Thymus (tissue), 14 donors: ENCODE measurements around the gene RELB. TPM values are rescaled to one million over a fixed set of nuclear protein-coding genes. Genes with fewer than 3 reads are reported as not detected.
A peak's percentile ranks its signal among the peaks of the same experiment; 100 is the strongest.

ENCODE experiments used
- DNase-seq, 9 donors: peaks; one replicate each; pipeline ENCODE4 v3.0.0-alpha.2; 2013; ENCODE audit warnings: low spot score in 9 of 9, low read depth in 6 of 9, missing footprints in 1 of 9
- H3K27ac ChIP-seq, 2 donors: one replicate each; pipeline ENCODE4 v1.5.1; 2013; ENCODE audit warnings: control low read depth in 1 of 2, low read depth in 1 of 2, low read length in 1 of 2, mild to moderate bottlenecking in 1 of 2, moderate library complexity in 1 of 2
- H3K27me3 ChIP-seq, 2 donors: one replicate each; pipeline ENCODE4 v1.5.1; 2013; ENCODE audit warnings: low read length in 1 of 2; ENCODE audit not compliant: control insufficient read depth in 2 of 2, insufficient read depth in 1 of 2
- H3K36me3 ChIP-seq, 2 donors: one replicate each; pipeline ENCODE4 v1.5.1; 2013; ENCODE audit warnings: low read length in 1 of 2, mild to moderate bottlenecking in 1 of 2, moderate library complexity in 1 of 2; ENCODE audit not compliant: control insufficient read depth in 2 of 2, insufficient read depth in 2 of 2
- H3K4me1 ChIP-seq, 2 donors: one replicate each; pipeline ENCODE4 v1.5.1; 2013; ENCODE audit warnings: low read length in 2 of 2; ENCODE audit not compliant: control insufficient read depth in 2 of 2, insufficient read depth in 2 of 2
- H3K4me3 ChIP-seq, 2 donors: one replicate each; pipeline ENCODE4 v1.5.1; 2013; ENCODE audit warnings: low read length in 2 of 2, control low read depth in 1 of 2, mild to moderate bottlenecking in 1 of 2
- H3K9me3 ChIP-seq, 2 donors: one replicate each; pipeline ENCODE4 v1.5.1; 2013; ENCODE audit warnings: low read length in 1 of 2, mild to moderate bottlenecking in 1 of 2; ENCODE audit not compliant: control insufficient read depth in 2 of 2, insufficient read depth in 1 of 2
- WGBS: extraction: QIAGEN DNeasy Blood & Tissue Kit; methylation state at CpG from one replicate; pipeline ENCODE4 v1.1.7; 2013; 5-methylcytosine and 5-hydroxymethylcytosine counted together
- long read RNA-seq, 10 donors: transcript quantifications; one replicate each; lab custom pipeline, GENCODE V29; 2026
- polyA plus RNA-seq: library from polyadenylated mRNA; stranded (reverse); fragments of 200-250 nt; gene quantifications from one replicate; pipeline ENCODE4 v1.2.3, GENCODE V29; 2013
- total RNA-seq: library from RNA; stranded (reverse); fragments of 120-200 nt; gene quantifications from one replicate; pipeline ENCODE4 v1.2.4, GENCODE V29; 2013
- donor health status: healthy.

The RELB gene, protein sequence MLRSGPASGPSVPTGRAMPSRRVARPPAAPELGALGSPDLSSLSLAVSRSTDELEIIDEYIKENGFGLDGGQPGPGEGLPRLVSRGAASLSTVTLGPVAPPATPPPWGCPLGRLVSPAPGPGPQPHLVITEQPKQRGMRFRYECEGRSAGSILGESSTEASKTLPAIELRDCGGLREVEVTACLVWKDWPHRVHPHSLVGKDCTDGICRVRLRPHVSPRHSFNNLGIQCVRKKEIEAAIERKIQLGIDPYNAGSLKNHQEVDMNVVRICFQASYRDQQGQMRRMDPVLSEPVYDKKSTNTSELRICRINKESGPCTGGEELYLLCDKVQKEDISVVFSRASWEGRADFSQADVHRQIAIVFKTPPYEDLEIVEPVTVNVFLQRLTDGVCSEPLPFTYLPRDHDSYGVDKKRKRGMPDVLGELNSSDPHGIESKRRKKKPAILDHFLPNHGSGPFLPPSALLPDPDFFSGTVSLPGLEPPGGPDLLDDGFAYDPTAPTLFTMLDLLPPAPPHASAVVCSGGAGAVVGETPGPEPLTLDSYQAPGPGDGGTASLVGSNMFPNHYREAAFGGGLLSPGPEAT
- total RNA-seq (16.9 TPM), polyA plus RNA-seq (24.1 TPM)
- long read RNA-seq, donor 1: 0 reads
- long read RNA-seq, donor 2, transcript RELB-202 (11 exons, 2,219 nt): major isoform, 8 of 20 reads
- long read RNA-seq, donor 2, partial matches to known transcripts: 0 of 20 reads
- long read RNA-seq, donor 2, other reads (novel, unspliced or antisense): 12 of 20 reads
- long read RNA-seq, donor 3, partial matches to known transcripts: 0 of 8 reads
- long read RNA-seq, donor 3, other reads (novel, unspliced or antisense): 6 of 8 reads
- long read RNA-seq, donor 4, partial matches to known transcripts: 5 of 8 reads
- long read RNA-seq, donor 4, other reads (novel, unspliced or antisense): 0 of 8 reads
- long read RNA-seq, donor 5, partial matches to known transcripts: 0 of 16 reads
- long read RNA-seq, donor 5, other reads (novel, unspliced or antisense): 16 of 16 reads
- long read RNA-seq, donor 6, partial matches to known transcripts: 0 of 4 reads
- long read RNA-seq, donor 6, other reads (novel, unspliced or antisense): 0 of 4 reads
- long read RNA-seq, donor 7, partial matches to known transcripts: 0 of 2 reads
- long read RNA-seq, donor 7, other reads (novel, unspliced or antisense): 0 of 2 reads
- long read RNA-seq, donor 8, partial matches to known transcripts: 0 of 2 reads
- long read RNA-seq, donor 8, other reads (novel, unspliced or antisense): 0 of 2 reads
- long read RNA-seq, donor 9, partial matches to known transcripts: 0 of 1 reads
- long read RNA-seq, donor 9, other reads (novel, unspliced or antisense): 0 of 1 reads
- long read RNA-seq, donor 10, partial matches to known transcripts: 0 of 5 reads
- long read RNA-seq, donor 10, other reads (novel, unspliced or antisense): 5 of 5 reads

DNA sequence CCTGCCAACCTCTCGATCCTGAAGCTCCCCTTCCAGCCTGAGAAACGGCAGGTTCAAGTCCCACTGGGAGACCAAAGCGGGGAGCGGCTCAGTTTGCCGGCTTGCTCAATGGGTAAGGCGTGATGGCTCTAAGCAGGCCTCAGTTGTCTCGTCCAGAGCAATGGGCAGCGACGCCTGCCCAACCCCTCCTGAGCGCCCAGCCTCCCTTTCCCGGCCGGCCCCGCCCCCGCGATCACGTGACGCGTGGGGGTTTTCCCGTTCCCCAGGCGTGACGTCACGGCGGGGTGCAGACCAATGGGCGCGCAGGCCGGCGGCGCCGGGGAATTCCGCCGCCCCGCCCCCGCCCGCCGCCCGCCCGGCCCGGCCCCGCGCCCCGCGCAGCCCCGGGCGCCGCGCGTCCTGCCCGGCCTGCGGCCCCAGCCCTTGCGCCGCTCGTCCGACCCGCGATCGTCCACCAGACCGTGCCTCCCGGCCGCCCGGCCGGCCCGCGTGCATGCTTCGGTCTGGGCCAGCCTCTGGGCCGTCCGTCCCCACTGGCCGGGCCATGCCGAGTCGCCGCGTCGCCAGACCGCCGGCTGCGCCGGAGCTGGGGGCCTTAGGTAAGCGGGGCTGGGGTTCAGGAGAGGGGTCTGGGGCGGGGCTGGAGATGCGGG, at the start of gene RELB:
RELB (plus strand) TSS at position 378 of the 653 bp plus-strand sequence; CDS start at position 494, 116 bp downstream.
- Histone ChIP-seq H3K36me3 (peaks cover 0 to 6% of the 10 kb centered on the region in 2 donors), H3K4me1 (peaks cover 7 to 15% of the 10 kb centered on the region in 2 donors), H3K9me3 (no peaks in the 10 kb centered on the region), H3K27me3 (peaks cover 0 to 4% of the 10 kb centered on the region in 2 donors), H3K4me3 (peak within 1 kb of the TSS; percentile 53 to 87), H3K27ac (peak within 1 kb of the TSS; percentile 95 to 96)
- peak in 8 of 9 donors; percentile 44 to 85 (median 76) for DNase-seq
- WGBS: 3% methylated on average over 75 of the region's 79 CpGs

- H3K27me3 ChIP-seq: no peaks in the 10 kb centered on the region
- H3K27ac ChIP-seq: peak overlapping the region; percentile 88 to 97
- WGBS: 34% methylated on average over 13 of the region's 13 CpGs
- H3K4me3 ChIP-seq: peak overlapping the region; percentile 96 to 99
- peaks cover 10 to 18% of the 10 kb centered on the region in 2 donors for H3K4me1 ChIP-seq
- H3K9me3 ChIP-seq: no peaks in the 10 kb centered on the region
- peaks cover 0 to 5% of the 10 kb centered on the region in 2 donors for H3K36me3 ChIP-seq
- no peak for DNase-seq
Observed at GRCh38 chr19:44954278-44954648, 47.0 kb upstream of the RELB start.

DNA sequence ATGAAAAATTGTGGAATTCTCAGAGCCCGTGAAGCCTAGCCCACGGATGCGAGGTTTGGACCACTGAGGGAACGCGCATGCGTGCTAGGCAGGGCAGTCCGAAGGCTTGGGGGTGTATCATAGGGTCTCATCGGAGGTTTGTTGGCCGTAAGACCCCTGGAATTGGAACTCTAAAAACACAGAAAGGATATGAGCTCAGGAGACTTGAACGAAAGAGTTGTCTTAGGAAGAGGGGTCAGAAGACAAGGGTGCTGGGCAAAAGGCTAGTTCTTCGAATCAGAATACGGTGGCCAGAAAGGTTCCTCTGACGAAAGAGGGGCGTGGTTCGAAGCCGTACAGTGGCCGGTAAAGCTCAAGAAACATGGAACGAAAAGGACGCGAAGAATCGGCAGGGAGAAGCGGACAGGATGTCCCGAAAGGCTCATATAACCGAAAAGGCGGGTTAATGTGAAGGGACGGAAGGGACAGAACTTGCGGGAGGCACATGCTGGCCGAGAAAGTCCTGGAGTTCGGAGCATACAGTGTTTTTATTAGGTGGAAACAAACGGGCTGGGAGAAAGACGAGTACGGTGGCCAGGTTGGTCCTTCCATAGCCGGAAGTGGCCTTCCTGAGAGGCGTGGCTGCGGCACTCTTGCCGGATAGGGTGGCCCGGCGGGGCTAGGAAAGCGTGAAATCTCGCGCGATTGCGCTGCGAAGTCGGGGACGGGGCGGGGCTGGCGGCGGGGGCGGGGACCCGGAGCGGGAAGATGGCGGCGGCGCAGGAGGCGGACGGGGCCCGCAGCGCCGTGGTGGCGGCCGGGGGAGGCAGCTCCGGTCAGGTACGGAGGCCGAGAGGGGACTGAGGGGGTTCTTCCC, 46.4 kb upstream of the RELB start, which contains the start of gene CLPTM1:
CLPTM1 (plus strand) TSS at position 732 of the 856 bp plus-strand sequence; CDS start at position 748, 16 bp downstream.
- DNase-seq: peak; percentile 92 to 98 (median 94)
- WGBS: under 1% methylated on average over 65 of the region's 65 CpGs
- H3K27ac ChIP-seq: peak within 1 kb of the TSS; percentile 88 to 97
- H3K27me3 ChIP-seq: no peaks in the 10 kb centered on the region
- H3K9me3 ChIP-seq: no peaks in the 10 kb centered on the region
- H3K36me3 ChIP-seq: peaks cover 0 to 5% of the 10 kb centered on the region in 2 donors
- peak within 1 kb of the TSS; percentile 96 to 99 for H3K4me3 ChIP-seq
- peaks cover 10 to 18% of the 10 kb centered on the region in 2 donors for H3K4me1 ChIP-seq

- Histone ChIP-seq H3K36me3 (peaks cover 6 to 8% of the 10 kb centered on the region in 2 donors), H3K4me3 (peak overlapping the region; percentile 96 to 99), H3K27ac (peak overlapping the region; percentile 66 to 81), H3K27me3 (no peaks in the 10 kb centered on the region), H3K9me3 (no peaks in the 10 kb centered on the region), H3K4me1 (peaks cover 10 to 18% of the 10 kb centered on the region in 2 donors)
- WGBS: 7% methylated on average over 40 of the region's 40 CpGs
- no peak for DNase-seq
Observed at GRCh38 chr19:44955505-44956439, 45.5 kb upstream of the RELB start.

GRCh38 chr19:44957526-44957925, 43.7 kb upstream of the RELB start:
- H3K27ac ChIP-seq: no peak overlapping the region
- WGBS: 99% methylated on average over 7 of the region's 7 CpGs
- no peak for DNase-seq
- no peaks in the 10 kb centered on the region for H3K9me3 ChIP-seq
- no peak overlapping the region for H3K4me3 ChIP-seq
- H3K27me3 ChIP-seq: no peaks in the 10 kb centered on the region
- H3K4me1 ChIP-seq: peaks cover 10 to 18% of the 10 kb centered on the region in 2 donors
- peaks cover 12 to 20% of the 10 kb centered on the region in 2 donors for H3K36me3 ChIP-seq

DNA sequence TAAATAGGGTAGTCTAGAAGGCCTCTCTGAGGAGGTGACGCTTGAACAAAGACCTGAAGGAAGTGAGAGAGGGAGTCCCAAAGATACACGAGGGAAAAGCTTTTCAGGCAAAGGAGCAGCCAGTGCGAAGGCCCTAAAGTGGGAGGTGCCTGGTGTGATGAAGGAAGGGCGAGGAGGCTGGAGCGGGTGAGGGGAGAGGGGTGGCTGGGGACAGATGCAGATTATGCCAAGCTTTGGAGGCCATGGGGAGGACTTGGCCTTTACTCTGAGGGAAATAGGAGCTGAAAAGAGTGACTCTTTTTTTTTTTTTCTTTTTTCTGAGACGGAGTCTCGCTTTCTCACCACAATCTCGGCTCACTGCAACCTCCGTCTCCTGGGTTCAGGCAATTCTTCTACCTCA, 43.2 kb upstream of the RELB start:
- peaks cover 14 to 20% of the 10 kb centered on the region in 2 donors for H3K36me3 ChIP-seq
- no peak overlapping the region for H3K4me3 ChIP-seq
- 93% methylated on average over 9 of the region's 9 CpGs for WGBS
- no peak for DNase-seq
- peaks cover 10 to 18% of the 10 kb centered on the region in 2 donors for H3K4me1 ChIP-seq
- no peaks in the 10 kb centered on the region for H3K9me3 ChIP-seq
- H3K27me3 ChIP-seq: no peaks in the 10 kb centered on the region
- no peak overlapping the region for H3K27ac ChIP-seq

DNA sequence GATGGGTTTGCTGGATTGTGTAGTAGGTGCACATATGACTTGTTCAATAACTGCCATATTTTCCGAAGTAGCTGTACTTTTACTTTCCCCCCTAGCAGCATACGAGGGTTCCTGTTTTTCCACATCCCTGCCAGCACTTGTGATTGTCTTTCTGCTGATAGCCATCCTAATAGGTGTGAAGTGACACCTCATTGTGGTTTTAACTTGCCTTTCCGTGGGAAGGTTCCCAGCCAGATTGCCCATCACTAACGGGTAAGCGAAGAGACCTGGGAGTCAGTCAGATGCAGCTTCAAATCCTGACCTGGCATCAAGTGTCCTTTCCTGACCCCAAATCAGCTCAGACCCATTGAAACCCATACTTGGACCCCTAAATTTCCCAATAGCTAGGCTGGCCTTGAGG, 41.6 kb upstream of the RELB start:
- WGBS: 95% methylated on average over 5 of the region's 5 CpGs
- no peak overlapping the region for H3K27ac ChIP-seq
- H3K4me3 ChIP-seq: no peak overlapping the region
- H3K36me3 ChIP-seq: peaks cover 20 to 27% of the 10 kb centered on the region in 2 donors
- no peaks in the 10 kb centered on the region for H3K9me3 ChIP-seq
- DNase-seq: no peak
- H3K4me1 ChIP-seq: peaks cover 10 to 11% of the 10 kb centered on the region in 2 donors
- H3K27me3 ChIP-seq: no peaks in the 10 kb centered on the region
